CD4-positive, alpha-beta memory T cell (primary cell): Measurements from ENCODE around the gene FGF1. TPM values are rescaled to one million over a fixed set of nuclear protein-coding genes. Genes with fewer than 3 reads are reported as not detected.

Experiments used
- CTCF ChIA-PET: fragments of 350-600 bp; sonication (Branson Sonifier 250); formaldehyde crosslinking; loops from one replicate; lab custom pipeline; 2021; ENCODE audit warnings: inconsistent platforms; ENCODE audit not compliant: partially characterized antibody; lab: Charles Lee
- POLR2A ChIA-PET: fragments of 350-600 bp; sonication (Branson Sonifier 250); formaldehyde crosslinking; loops from one replicate; lab custom pipeline; 2021; ENCODE audit not compliant: partially characterized antibody; lab: Charles Lee
- DNase-seq, 5 donors: peaks; one replicate each; pipeline versions ENCODE4 v3.0.0 to v3.0.0-alpha.2; 2020 to 2022; ENCODE audit warnings: mixed read lengths in 1 of 5
- H3K27ac ChIP-seq: one replicate; pipeline ENCODE4 v1.7.0; 2013; ENCODE audit warnings: low read depth, low read length
- H3K27me3 ChIP-seq: 2 replicates; pipeline ENCODE4 v1.7.0; 2013; ENCODE audit warnings: mild to moderate bottlenecking, low read length, moderate library complexity; ENCODE audit not compliant: insufficient read depth
- H3K36me3 ChIP-seq: 2 replicates; pipeline ENCODE4 v1.7.0; 2013; ENCODE audit warnings: mild to moderate bottlenecking, low read length, moderate library complexity; ENCODE audit not compliant: insufficient read depth
- H3K4me1 ChIP-seq: 2 replicates; pipeline ENCODE4 v1.7.0; 2013; ENCODE audit warnings: mild to moderate bottlenecking, low read length, moderate library complexity; ENCODE audit not compliant: insufficient read depth
- H3K4me3 ChIP-seq, 2 donors: one replicate each; pipeline ENCODE4 v1.7.0; 2013; ENCODE audit warnings: low read length in 2 of 2, mild to moderate bottlenecking in 1 of 2
- H3K9me3 ChIP-seq, 2 donors: one replicate each; pipeline ENCODE4 v1.7.0; 2013; ENCODE audit warnings: low read length in 2 of 2, control low read depth in 1 of 2; ENCODE audit not compliant: control insufficient read depth in 1 of 2
- H3K27ac Mint-ChIP-seq, 7 donors: one replicate each; pipeline ENCODE4 v1.8.0; 2020 to 2021; ENCODE audit warnings: mixed read lengths in 7 of 7, mild to moderate bottlenecking in 6 of 7, inconsistent platforms in 3 of 7, moderate library complexity in 3 of 7
- H3K27me3 Mint-ChIP-seq, 2 donors: one replicate each; pipeline ENCODE4 v1.8.0; 2020 to 2021; ENCODE audit warnings: mixed read lengths in 2 of 2
- H3K36me3 Mint-ChIP-seq, 2 donors: one replicate each; pipeline ENCODE4 v1.8.0; 2020 to 2021; ENCODE audit warnings: mixed read lengths in 2 of 2, inconsistent platforms in 1 of 2, mild to moderate bottlenecking in 1 of 2
- H3K4me1 Mint-ChIP-seq, 4 donors: one replicate each; pipeline ENCODE4 v1.8.0; 2020 to 2021; ENCODE audit warnings: mixed read lengths in 4 of 4, mild to moderate bottlenecking in 1 of 4
- H3K4me3 Mint-ChIP-seq, 8 donors: one replicate each; pipeline ENCODE4 v1.8.0; 2020 to 2021; ENCODE audit warnings: mixed read lengths in 8 of 8, mild to moderate bottlenecking in 7 of 8, moderate library complexity in 6 of 8, inconsistent platforms in 3 of 8
- H3K9me3 Mint-ChIP-seq, 8 donors: one replicate each; pipeline ENCODE4 v1.8.0; 2020 to 2021; ENCODE audit warnings: mixed read lengths in 8 of 8, mild to moderate bottlenecking in 5 of 8, inconsistent platforms in 3 of 8, moderate library complexity in 1 of 8
- intact Hi-C: fragments of 100-400 bp; cut with micrococcal nuclease; formaldehyde crosslinking; loops from one replicate; pipeline ENCODE4 v1.15.1; 2023
- polyA plus RNA-seq, 2 donors: library from polyadenylated mRNA; unstranded; fragments of 300-500 nt; fragmentation: Illumina TruSeq; gene quantifications; one replicate each; pipeline ENCODE4 v1.2.3, GENCODE V29; 2021
- total RNA-seq, 2 experiments: library from RNA; stranded (reverse); gene quantifications; one replicate each; pipeline ENCODE4 v1.2.3, GENCODE V29; 2021

Gene FGF1
- total and polyA plus RNA-seq, 4 experiments from 2014 or later: not detected

- CTCF ChIA-PET: interaction anchor here (1.1 to 8.3 kb wide), 13 partner anchors 11 to 701 kb away, joined by 3 to 61 read pairs (median 6); no protein-coding TSS in a partner anchor
- Histone ChIP-seq H3K9me3 (no peaks in the 10 kb centered on the region), H3K4me3 (no peak overlapping the region), H3K27me3 (no peaks in the 10 kb centered on the region), H3K27ac (no peak overlapping the region), H3K36me3 (no peaks in the 10 kb centered on the region), H3K4me1 (no peaks in the 10 kb centered on the region)
- Mint-ChIP-seq H3K4me1 (peaks cover 0 to 2% (median under 1%) of the 10 kb centered on the region in 4 donors), H3K9me3 (no peaks in the 10 kb centered on the region), H3K36me3 (no peaks in the 10 kb centered on the region), H3K4me3 (no peak overlapping the region), H3K27ac (no peak overlapping the region), H3K27me3 (peaks cover 2 to 3% of the 10 kb centered on the region in 2 donors)
- DNase-seq: no peak
- intact Hi-C loops: loop anchor here (5.0 kb wide), 1 partner anchor 685 kb away; the partner anchor contains the start of gene GNPDA1
- POLR2A ChIA-PET: no interaction called here
These were observed 11.7 kb upstream of the FGF1 start for GRCh38 chr5:142697356-142698255.

DNA sequence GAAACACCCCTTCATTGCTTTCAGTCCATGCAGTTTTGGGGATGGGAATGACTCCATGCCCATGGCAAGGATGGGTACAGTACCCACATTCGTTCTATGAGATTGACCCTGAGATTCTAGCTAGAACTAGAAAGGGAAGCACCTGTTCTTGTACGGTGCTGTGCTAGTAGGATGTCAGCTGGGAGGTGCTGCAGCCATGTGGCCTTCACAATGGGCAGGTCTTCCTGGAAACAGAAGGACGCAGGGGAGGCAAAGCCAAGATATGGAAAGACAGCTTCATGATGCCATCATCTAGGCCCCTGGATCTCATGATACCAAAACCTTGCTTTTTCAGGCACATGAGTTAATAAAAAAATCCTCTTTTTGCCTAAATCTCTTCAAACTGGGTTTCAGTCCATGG lies 10.5 kb upstream of the FGF1 start:
- Mint-ChIP-seq H3K27me3 (peaks cover 2 to 3% of the 10 kb centered on the region in 2 donors), H3K4me3 (no peak overlapping the region), H3K36me3 (no peaks in the 10 kb centered on the region), H3K4me1 (peaks cover 0 to 2% (median under 1%) of the 10 kb centered on the region in 4 donors), H3K9me3 (no peaks in the 10 kb centered on the region), H3K27ac (no peak overlapping the region)
- CTCF ChIA-PET: interaction anchor here (0.7 to 8.3 kb wide), 4 partner anchors 12 to 1030 kb away, joined by 3 to 61 read pairs (median 4); no protein-coding TSS in a partner anchor
- no peak overlapping the region for H3K27ac ChIP-seq
- intact Hi-C loops: loop anchor here (5.0 kb wide), 1 partner anchor 684 kb away; the partner anchor contains the start of gene GNPDA1
- DNase-seq: no peak
- no peaks in the 10 kb centered on the region for H3K36me3 ChIP-seq
- POLR2A ChIA-PET: no interaction called here
- no peaks in the 10 kb centered on the region for H3K27me3 ChIP-seq
- no peaks in the 10 kb centered on the region for H3K9me3 ChIP-seq
- H3K4me1 ChIP-seq: no peaks in the 10 kb centered on the region
- H3K4me3 ChIP-seq: no peak overlapping the region

- no peak for DNase-seq
- no peak overlapping the region for H3K4me3 Mint-ChIP-seq
- CTCF ChIA-PET: interaction anchor here (0.6 kb wide), 1 partner anchor 39 kb away, joined by 3 read pairs; no protein-coding TSS in a partner anchor
These were observed 8.4 kb upstream of the FGF1 start for GRCh38 chr5:142694092-142694856.

GRCh38 chr5:142692321-142692894 lies 6.5 kb upstream of the FGF1 start:
- no peaks in the 10 kb centered on the region for H3K4me1 ChIP-seq
- ChIA-PET CTCF (interaction anchor here (0.7 to 1.8 kb wide), 5 partner anchors 11 to 82 kb away, joined by 3 to 5 read pairs (median 5); no protein-coding TSS in a partner anchor), POLR2A (no interaction called here)
- intact Hi-C loops: no loop called here
- Mint-ChIP-seq H3K4me3 (no peak overlapping the region), H3K27ac (no peak overlapping the region), H3K9me3 (no peaks in the 10 kb centered on the region), H3K4me1 (peaks cover 0 to 2% (median under 1%) of the 10 kb centered on the region in 4 donors), H3K27me3 (peaks cover 1 to 8% of the 10 kb centered on the region in 2 donors), H3K36me3 (no peaks in the 10 kb centered on the region)
- no peaks in the 10 kb centered on the region for H3K27me3 ChIP-seq
- H3K4me3 ChIP-seq: no peak overlapping the region
- no peak overlapping the region for H3K27ac ChIP-seq
- no peak for DNase-seq
- H3K9me3 ChIP-seq: no peaks in the 10 kb centered on the region
- H3K36me3 ChIP-seq: no peaks in the 10 kb centered on the region

More at GRCh38 chr5:142694092-142694856, 8.4 kb upstream of the FGF1 start:
- Mint-ChIP-seq H3K9me3 (no peaks in the 10 kb centered on the region), H3K4me1 (peaks cover 0 to 2% (median under 1%) of the 10 kb centered on the region in 4 donors), H3K36me3 (no peaks in the 10 kb centered on the region), H3K27me3 (peaks cover 2 to 8% of the 10 kb centered on the region in 2 donors), H3K27ac (no peak overlapping the region)
- Histone ChIP-seq H3K27me3 (no peaks in the 10 kb centered on the region), H3K4me3 (no peak overlapping the region), H3K4me1 (no peaks in the 10 kb centered on the region), H3K27ac (no peak overlapping the region), H3K9me3 (no peaks in the 10 kb centered on the region), H3K36me3 (no peaks in the 10 kb centered on the region)
- POLR2A ChIA-PET: no interaction called here
- intact Hi-C loops: no loop called here

DNA sequence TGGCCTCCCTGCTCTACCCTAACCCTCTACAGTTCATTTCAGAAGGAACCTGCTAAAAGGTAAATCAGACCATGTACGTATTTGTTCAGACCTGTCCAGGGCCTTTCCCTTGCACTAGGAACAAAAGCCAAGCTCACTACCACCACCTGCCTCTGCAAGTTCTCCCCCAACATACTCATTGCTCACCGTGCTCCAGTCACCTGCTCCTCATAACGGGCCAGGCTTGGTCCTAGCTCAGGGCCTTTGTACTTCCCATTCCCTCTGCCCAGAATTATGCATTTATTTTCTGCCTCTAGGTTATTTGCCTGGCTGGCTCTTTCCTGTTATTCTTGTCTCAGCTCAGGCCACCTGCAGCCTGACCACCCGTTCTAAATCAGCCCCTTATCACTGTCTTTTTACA lies 4.8 kb upstream of the FGF1 start:
- CTCF ChIA-PET: interaction anchor here (0.6 kb wide), 1 partner anchor 8 kb away, joined by 3 read pairs; no protein-coding TSS in a partner anchor
- no peak for DNase-seq

DNA sequence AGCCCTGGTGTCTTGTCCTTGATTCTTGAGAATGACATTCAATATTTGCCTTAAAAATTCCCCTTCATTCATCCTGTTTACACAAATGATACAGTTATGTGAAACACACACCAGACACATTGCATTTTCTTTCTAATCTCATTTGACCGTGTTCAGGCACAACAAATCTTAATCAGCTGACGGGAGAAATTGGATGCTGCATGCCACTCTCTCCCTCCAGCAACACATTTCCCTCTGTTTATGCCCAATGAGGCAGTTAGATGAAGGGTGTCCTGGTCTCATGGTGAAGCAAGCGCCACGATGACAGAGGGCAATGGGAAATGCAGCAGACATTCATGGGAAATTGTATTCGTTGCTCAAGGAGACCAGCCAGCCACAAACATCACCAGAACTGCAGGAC lies 3.2 kb upstream of the FGF1 start:
- Mint-ChIP-seq H3K27ac (no peak overlapping the region), H3K9me3 (no peaks in the 10 kb centered on the region), H3K36me3 (no peaks in the 10 kb centered on the region), H3K4me1 (no peaks in the 10 kb centered on the region), H3K27me3 (peaks cover 4 to 10% of the 10 kb centered on the region in 2 donors), H3K4me3 (no peak overlapping the region)
- DNase-seq: no peak
- intact Hi-C loops: no loop called here
- no peaks in the 10 kb centered on the region for H3K4me1 ChIP-seq
- H3K27ac ChIP-seq: no peak overlapping the region
- H3K27me3 ChIP-seq: no peaks in the 10 kb centered on the region
- ChIA-PET POLR2A (no interaction called here), CTCF (interaction anchor here (1.7 kb wide), 1 partner anchor 10 kb away, joined by 4 read pairs; no protein-coding TSS in a partner anchor)
- no peak overlapping the region for H3K4me3 ChIP-seq
- no peaks in the 10 kb centered on the region for H3K36me3 ChIP-seq
- H3K9me3 ChIP-seq: no peaks in the 10 kb centered on the region

More for the DNA sequence above, 4.8 kb upstream of the FGF1 start:
- Histone ChIP-seq H3K4me3 (no peak overlapping the region), H3K36me3 (no peaks in the 10 kb centered on the region), H3K27ac (no peak overlapping the region), H3K9me3 (no peaks in the 10 kb centered on the region), H3K4me1 (no peaks in the 10 kb centered on the region), H3K27me3 (no peaks in the 10 kb centered on the region)
- Mint-ChIP-seq H3K36me3 (no peaks in the 10 kb centered on the region), H3K4me3 (peak overlapping the region in 2 of 8 donors; percentile 4 to 21), H3K9me3 (no peaks in the 10 kb centered on the region), H3K27me3 (peaks cover 4 to 12% of the 10 kb centered on the region in 2 donors), H3K4me1 (no peaks in the 10 kb centered on the region), H3K27ac (no peak overlapping the region)
- POLR2A ChIA-PET: no interaction called here
- intact Hi-C loops: no loop called here
